ENCODE measurements around the gene UQCC5. TPM values are rescaled to one million over a fixed set of nuclear protein-coding genes. Genes with fewer than 3 reads are reported as not detected.

UQCC5 gene
- total RNA-seq, 1 experiment from 2014 or later, result 38.6 TPM

- DNase-seq, result peak; percentile 65 to 88
- H3K27me3 Mint-ChIP-seq (ENCODE audit: insufficient read depth, unreplicated experiment), result no peaks in the 10 kb centered on the region
- peak within 1 kb of the TSS; percentile 89 for H3K4me3 Mint-ChIP-seq (ENCODE audit: unreplicated experiment)
- CTCF ChIA-PET, result no interaction called here
- H3K4me1 Mint-ChIP-seq (ENCODE audit: low read depth, unreplicated experiment), result peaks cover 25% of the 10 kb centered on the region
- intact Hi-C loops (cut with micrococcal nuclease; ENCODE audit: unreplicated experiment), result loop anchor here (10.0 kb wide), 3 partner anchors 79 to 511 kb away; partner anchors contain the start of genes GNL3, NISCH, PBRM1 and SFMBT1
- Histone ChIP-seq H3K27me3 (replicated peaks; ENCODE audit: control insufficient read depth, insufficient read depth, low read length) (no peaks in the 10 kb centered on the region), H3K4me1 (peaks cover 28% of the 10 kb centered on the region; the same call in 1 of the 2 replicates), H3K36me3 (ENCODE audit: control insufficient read depth, insufficient read depth, low read length) (peaks cover 1% of the 10 kb centered on the region), H3K9me3 (no peaks in the 10 kb centered on the region), H3K4me3 (ENCODE audit: low read depth, low read length) (peak within 1 kb of the TSS; percentile 95)
- H3K9me3 Mint-ChIP-seq (ENCODE audit: unreplicated experiment), result no peaks in the 10 kb centered on the region
- H3K36me3 Mint-ChIP-seq (ENCODE audit: insufficient read depth, unreplicated experiment), result peaks cover 55% of the 10 kb centered on the region
- no TSS peak for BruUV-seq (replicated peaks)
- TF ChIP-seq, protein P1, sequence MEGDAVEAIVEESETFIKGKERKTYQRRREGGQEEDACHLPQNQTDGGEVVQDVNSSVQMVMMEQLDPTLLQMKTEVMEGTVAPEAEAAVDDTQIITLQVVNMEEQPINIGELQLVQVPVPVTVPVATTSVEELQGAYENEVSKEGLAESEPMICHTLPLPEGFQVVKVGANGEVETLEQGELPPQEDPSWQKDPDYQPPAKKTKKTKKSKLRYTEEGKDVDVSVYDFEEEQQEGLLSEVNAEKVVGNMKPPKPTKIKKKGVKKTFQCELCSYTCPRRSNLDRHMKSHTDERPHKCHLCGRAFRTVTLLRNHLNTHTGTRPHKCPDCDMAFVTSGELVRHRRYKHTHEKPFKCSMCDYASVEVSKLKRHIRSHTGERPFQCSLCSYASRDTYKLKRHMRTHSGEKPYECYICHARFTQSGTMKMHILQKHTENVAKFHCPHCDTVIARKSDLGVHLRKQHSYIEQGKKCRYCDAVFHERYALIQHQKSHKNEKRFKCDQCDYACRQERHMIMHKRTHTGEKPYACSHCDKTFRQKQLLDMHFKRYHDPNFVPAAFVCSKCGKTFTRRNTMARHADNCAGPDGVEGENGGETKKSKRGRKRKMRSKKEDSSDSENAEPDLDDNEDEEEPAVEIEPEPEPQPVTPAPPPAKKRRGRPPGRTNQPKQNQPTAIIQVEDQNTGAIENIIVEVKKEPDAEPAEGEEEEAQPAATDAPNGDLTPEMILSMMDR (IDR thresholded peaks at IDR 0.05; ENCODE audit: insufficient read depth in 1 of 2, low read depth in 1 of 2, low read length in 1 of 2, severe bottlenecking in 1 of 2, unreplicated experiment in 1 of 2), result peak in 1 of 2 experiments; percentile 10
- H3K27ac Mint-ChIP-seq (ENCODE audit: unreplicated experiment), result peak within 1 kb of the TSS; percentile 77
- POLR2A ChIA-PET, result no interaction called here
Observed at GRCh38 chr3:52533623-52534280, 2.7 kb upstream of the UQCC5 start, which contains the start of gene NT5DC2. Gene NT5DC2, minus strand, starts transcription at chr3:52533857. Its CDS starts 120 bp downstream, at chr3:52533737.

GRCh38 chr3:52534281-52535183 lies 1.9 kb upstream of the UQCC5 start:
- H3K36me3 ChIP-seq (ENCODE audit: control insufficient read depth, insufficient read depth, low read length), result no peaks in the 10 kb centered on the region
- TF ChIP-seq, protein P1 (IDR thresholded peaks at IDR 0.05; ENCODE audit: insufficient read depth in 1 of 2, low read depth in 1 of 2, low read length in 1 of 2, severe bottlenecking in 1 of 2, unreplicated experiment in 1 of 2), result no peak
- ChIA-PET POLR2A (interaction anchor here (0.6 kb wide), 1 partner anchor 81 kb away, joined by 11 read pairs; the partner anchor contains the start of gene TNNC1), CTCF (no interaction called here)
- no peaks in the 10 kb centered on the region for H3K27me3 ChIP-seq (replicated peaks; ENCODE audit: control insufficient read depth, insufficient read depth, low read length)
- peak overlapping the region; percentile 89 for H3K4me3 Mint-ChIP-seq (ENCODE audit: unreplicated experiment)
- no TSS peak for BruUV-seq (replicated peaks)
- peak overlapping the region; percentile 71 for H3K4me3 ChIP-seq (ENCODE audit: low read depth, low read length)
- H3K9me3 Mint-ChIP-seq (ENCODE audit: unreplicated experiment), result no peaks in the 10 kb centered on the region
- peaks cover 32% of the 10 kb centered on the region for H3K4me1 Mint-ChIP-seq (ENCODE audit: low read depth, unreplicated experiment)
- peaks cover 28% of the 10 kb centered on the region; the same call in 1 of the 2 replicates for H3K4me1 ChIP-seq
- intact Hi-C loops (cut with micrococcal nuclease; ENCODE audit: unreplicated experiment), result loop anchor here (10.0 kb wide), 3 partner anchors 80 to 510 kb away; partner anchors contain the start of genes GNL3, NISCH, PBRM1 and SFMBT1
- H3K36me3 Mint-ChIP-seq (ENCODE audit: insufficient read depth, unreplicated experiment), result peaks cover 55% of the 10 kb centered on the region
- no peaks in the 10 kb centered on the region for H3K9me3 ChIP-seq
- DNase-seq, result peak; percentile 58 to 70
- no peaks in the 10 kb centered on the region for H3K27me3 Mint-ChIP-seq (ENCODE audit: insufficient read depth, unreplicated experiment)
- peak overlapping the region; percentile 77 for H3K27ac Mint-ChIP-seq (ENCODE audit: unreplicated experiment)
